Measurements from ENCODE around the gene LGR6.

LGR6 gene

GRCh38 chr1:202200669-202201068, 7.1 kb downstream of the LGR6 start:
- no peak for DNase-seq (ENCODE audit: low spot score)

- no peak for DNase-seq (ENCODE audit: low spot score)
Measured at GRCh38 chr1:202201266-202201665, 7.7 kb downstream of the LGR6 start.

GRCh38 chr1:202201971-202202370, 8.4 kb downstream of the LGR6 start:
- DNase-seq (ENCODE audit: low spot score): no peak

GRCh38 chr1:202202500-202203168, 9.0 kb downstream of the LGR6 start:
- no peak for DNase-seq (ENCODE audit: low spot score)

- DNase-seq (ENCODE audit: low spot score): no peak
Measured at GRCh38 chr1:202203238-202204039, 9.8 kb downstream of the LGR6 start.

- DNase-seq (ENCODE audit: low spot score): no peak
Measured at GRCh38 chr1:202204065-202204464, 10.5 kb downstream of the LGR6 start.

GRCh38 chr1:202205523-202206190, 12.1 kb downstream of the LGR6 start:
- no peak for DNase-seq (ENCODE audit: low spot score)

GRCh38 chr1:202207292-202207691, 13.7 kb downstream of the LGR6 start:
- DNase-seq (ENCODE audit: low spot score): no peak

- no peak for DNase-seq (ENCODE audit: low spot score)
Measured at GRCh38 chr1:202208351-202208857, 14.8 kb downstream of the LGR6 start.

- no peak for DNase-seq (ENCODE audit: low spot score)
Measured at GRCh38 chr1:202210385-202210784, 16.8 kb downstream of the LGR6 start.

GRCh38 chr1:202210969-202211368, 17.4 kb downstream of the LGR6 start:
- DNase-seq (ENCODE audit: low spot score): no peak

GRCh38 chr1:202212787-202213186, 19.2 kb downstream of the LGR6 start:
- DNase-seq (ENCODE audit: low spot score): no peak

- peak; percentile 76 for DNase-seq (ENCODE audit: low spot score)
Measured at GRCh38 chr1:202213361-202214088, 19.9 kb downstream of the LGR6 start.

- no peak for DNase-seq (ENCODE audit: low spot score)
Measured at GRCh38 chr1:202214089-202214843, 20.7 kb downstream of the LGR6 start.

GRCh38 chr1:202215472-202216130, 22.0 kb downstream of the LGR6 start:
- no peak for DNase-seq (ENCODE audit: low spot score)

- no peak for DNase-seq (ENCODE audit: low spot score)
Measured at GRCh38 chr1:202216691-202217090, 23.1 kb downstream of the LGR6 start.

GRCh38 chr1:202217516-202217915, 23.9 kb downstream of the LGR6 start:
- no peak for DNase-seq (ENCODE audit: low spot score)

- no peak for DNase-seq (ENCODE audit: low spot score)
Measured at GRCh38 chr1:202217951-202218350, 24.4 kb downstream of the LGR6 start.

- no peak for DNase-seq (ENCODE audit: low spot score)
Measured at GRCh38 chr1:202220733-202221132, 27.1 kb downstream of the LGR6 start.

Data from HuH-7 (cell line).